CD4-positive, alpha-beta memory T cell (primary cell): ENCODE results near the gene GRM4. TPM values are rescaled to one million over a fixed set of nuclear protein-coding genes. Genes with fewer than 3 reads are reported as not detected.

ENCODE experiments used
- CTCF ChIA-PET: fragments of 350-600 bp; sonication (Branson Sonifier 250); formaldehyde crosslinking; loops from one replicate; lab custom pipeline; 2021; ENCODE audit warnings: inconsistent platforms; ENCODE audit not compliant: partially characterized antibody; lab: Charles Lee
- POLR2A ChIA-PET: fragments of 350-600 bp; sonication (Branson Sonifier 250); formaldehyde crosslinking; loops from one replicate; lab custom pipeline; 2021; ENCODE audit not compliant: partially characterized antibody; lab: Charles Lee
- DNase-seq, 5 donors: peaks; one replicate each; pipeline versions ENCODE4 v3.0.0 to v3.0.0-alpha.2; 2020 to 2022; ENCODE audit warnings: mixed read lengths in 1 of 5
- H3K27ac ChIP-seq: one replicate; pipeline ENCODE4 v1.7.0; 2013; ENCODE audit warnings: low read depth, low read length
- H3K27me3 ChIP-seq: 2 replicates; pipeline ENCODE4 v1.7.0; 2013; ENCODE audit warnings: mild to moderate bottlenecking, low read length, moderate library complexity; ENCODE audit not compliant: insufficient read depth
- H3K36me3 ChIP-seq: 2 replicates; pipeline ENCODE4 v1.7.0; 2013; ENCODE audit warnings: mild to moderate bottlenecking, low read length, moderate library complexity; ENCODE audit not compliant: insufficient read depth
- H3K4me1 ChIP-seq: 2 replicates; pipeline ENCODE4 v1.7.0; 2013; ENCODE audit warnings: mild to moderate bottlenecking, low read length, moderate library complexity; ENCODE audit not compliant: insufficient read depth
- H3K4me3 ChIP-seq, 2 donors: one replicate each; pipeline ENCODE4 v1.7.0; 2013; ENCODE audit warnings: low read length in 2 of 2, mild to moderate bottlenecking in 1 of 2
- H3K9me3 ChIP-seq, 2 donors: one replicate each; pipeline ENCODE4 v1.7.0; 2013; ENCODE audit warnings: low read length in 2 of 2, control low read depth in 1 of 2; ENCODE audit not compliant: control insufficient read depth in 1 of 2
- H3K27ac Mint-ChIP-seq, 7 donors: one replicate each; pipeline ENCODE4 v1.8.0; 2020 to 2021; ENCODE audit warnings: mixed read lengths in 7 of 7, mild to moderate bottlenecking in 6 of 7, inconsistent platforms in 3 of 7, moderate library complexity in 3 of 7
- H3K27me3 Mint-ChIP-seq, 2 donors: one replicate each; pipeline ENCODE4 v1.8.0; 2020 to 2021; ENCODE audit warnings: mixed read lengths in 2 of 2
- H3K36me3 Mint-ChIP-seq, 2 donors: one replicate each; pipeline ENCODE4 v1.8.0; 2020 to 2021; ENCODE audit warnings: mixed read lengths in 2 of 2, inconsistent platforms in 1 of 2, mild to moderate bottlenecking in 1 of 2
- H3K4me1 Mint-ChIP-seq, 4 donors: one replicate each; pipeline ENCODE4 v1.8.0; 2020 to 2021; ENCODE audit warnings: mixed read lengths in 4 of 4, mild to moderate bottlenecking in 1 of 4
- H3K4me3 Mint-ChIP-seq, 8 donors: one replicate each; pipeline ENCODE4 v1.8.0; 2020 to 2021; ENCODE audit warnings: mixed read lengths in 8 of 8, mild to moderate bottlenecking in 7 of 8, moderate library complexity in 6 of 8, inconsistent platforms in 3 of 8
- H3K9me3 Mint-ChIP-seq, 8 donors: one replicate each; pipeline ENCODE4 v1.8.0; 2020 to 2021; ENCODE audit warnings: mixed read lengths in 8 of 8, mild to moderate bottlenecking in 5 of 8, inconsistent platforms in 3 of 8, moderate library complexity in 1 of 8
- intact Hi-C: fragments of 100-400 bp; cut with micrococcal nuclease; formaldehyde crosslinking; loops from one replicate; pipeline ENCODE4 v1.15.1; 2023
- polyA plus RNA-seq, 2 donors: library from polyadenylated mRNA; unstranded; fragments of 300-500 nt; fragmentation: Illumina TruSeq; gene quantifications; one replicate each; pipeline ENCODE4 v1.2.3, GENCODE V29; 2021
- total RNA-seq, 2 experiments: library from RNA; stranded (reverse); gene quantifications; one replicate each; pipeline ENCODE4 v1.2.3, GENCODE V29; 2021

The GRM4 gene
- total and polyA plus RNA-seq, 4 experiments from 2014 or later = 0.09 TPM; not detected in 3

DNA sequence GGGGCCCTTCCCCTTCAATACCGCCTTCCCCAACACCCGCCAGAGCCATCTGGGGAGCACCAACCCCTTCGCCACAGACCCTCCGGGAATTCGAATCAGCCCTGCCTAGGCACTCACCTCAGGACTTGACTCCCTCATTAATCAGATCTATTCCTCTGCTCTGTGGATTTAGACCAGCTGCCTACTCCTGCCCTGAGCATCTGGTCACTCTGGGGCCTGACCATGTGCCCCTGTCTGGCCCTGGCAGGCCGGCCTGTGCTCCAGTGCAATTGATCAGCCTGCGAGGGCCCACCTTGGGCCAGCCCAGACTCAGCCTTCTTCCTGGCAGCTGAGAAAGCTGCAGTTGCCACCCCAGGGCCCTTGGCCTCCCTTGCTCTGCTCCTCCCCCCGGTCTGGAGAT, 46.0 kb downstream of the GRM4 start:
- intact Hi-C loops = no loop called here
- Mint-ChIP-seq H3K27me3 (peaks cover 14 to 17% of the 10 kb centered on the region in 2 donors), H3K4me3 (no peak overlapping the region), H3K4me1 (no peaks in the 10 kb centered on the region), H3K27ac (no peak overlapping the region), H3K9me3 (peaks cover 0 to 2% (median 0%) of the 10 kb centered on the region in 8 donors), H3K36me3 (no peaks in the 10 kb centered on the region)
- no peaks in the 10 kb centered on the region for H3K36me3 ChIP-seq
- no peaks in the 10 kb centered on the region for H3K27me3 ChIP-seq
- CTCF ChIA-PET = no interaction called here
- H3K4me3 ChIP-seq = no peak overlapping the region
- no peak for DNase-seq
- H3K4me1 ChIP-seq = no peaks in the 10 kb centered on the region
- POLR2A ChIA-PET = interaction anchor here (0.6 kb wide), 1 partner anchor 10 kb away, joined by 3 read pairs; no protein-coding TSS in a partner anchor
- no peaks in the 10 kb centered on the region for H3K9me3 ChIP-seq
- H3K27ac ChIP-seq = no peak overlapping the region

DNA sequence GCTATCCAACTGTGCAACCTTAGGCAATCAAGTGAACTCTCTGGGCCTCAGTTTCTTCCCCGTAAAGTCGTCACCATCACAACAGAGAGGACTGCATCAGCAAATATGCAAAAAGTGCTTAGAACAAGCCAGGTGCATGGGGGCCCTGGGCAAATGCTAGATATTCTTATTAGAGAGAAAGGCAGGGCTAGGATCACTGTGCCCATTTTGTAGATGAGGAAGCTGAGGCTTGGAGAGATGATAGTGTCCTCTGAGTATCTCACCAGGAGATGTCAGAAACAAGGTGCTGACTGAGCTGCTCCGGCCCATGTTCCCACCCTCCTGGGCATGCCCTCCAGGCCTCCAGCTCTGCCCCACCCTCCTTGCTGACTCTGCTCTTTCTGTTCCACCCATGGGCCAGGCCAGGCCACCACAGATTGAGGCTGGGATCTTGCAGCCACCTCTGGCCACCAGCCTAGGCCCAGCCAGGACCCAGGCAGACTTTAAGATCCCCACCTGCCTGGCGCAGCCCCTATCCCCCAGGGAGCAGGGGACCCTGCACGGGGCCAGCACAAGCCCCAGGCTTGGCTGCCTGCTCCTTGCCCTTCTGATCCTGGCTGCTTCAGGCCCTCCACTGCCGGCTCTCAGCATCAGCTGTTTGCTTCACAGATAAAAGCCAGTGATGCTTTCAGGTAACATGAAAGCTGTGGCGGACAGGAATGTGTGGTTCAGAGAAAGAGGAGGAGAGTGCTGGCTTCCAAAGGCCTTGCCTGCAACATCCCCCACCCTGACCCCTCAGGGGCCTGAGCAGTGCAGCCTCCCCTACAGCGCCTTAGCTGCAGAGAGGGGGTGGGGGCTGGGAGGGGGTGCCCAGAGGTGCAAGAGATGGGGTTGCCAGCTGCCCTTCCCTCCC, 47.6 kb downstream of the GRM4 start:
- no peak overlapping the region for H3K27ac Mint-ChIP-seq

DNA sequence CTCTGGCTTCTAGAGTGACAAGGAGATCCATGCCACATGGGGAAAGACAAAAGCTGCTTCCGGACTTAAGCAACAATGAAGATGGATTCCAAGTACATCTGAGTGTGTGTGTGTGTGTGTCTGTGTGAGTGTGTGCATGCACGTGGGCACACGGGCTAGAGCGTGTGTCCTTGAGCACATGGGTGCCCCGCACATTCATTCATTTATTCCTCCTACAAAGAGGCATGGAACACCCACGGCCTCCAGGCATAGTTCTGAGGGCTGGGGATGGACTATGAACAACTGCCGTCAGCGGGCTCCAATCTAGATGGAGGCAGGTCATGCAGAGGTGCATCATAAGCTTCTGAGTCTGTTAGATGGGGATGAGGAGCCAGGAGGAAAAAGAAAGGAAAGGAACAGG, 49.1 kb downstream of the GRM4 start:
- ChIA-PET CTCF (no interaction called here), POLR2A (no interaction called here)
- Histone ChIP-seq H3K9me3 (no peaks in the 10 kb centered on the region), H3K4me1 (no peaks in the 10 kb centered on the region), H3K27ac (no peak overlapping the region), H3K4me3 (no peak overlapping the region), H3K27me3 (no peaks in the 10 kb centered on the region), H3K36me3 (no peaks in the 10 kb centered on the region)
- Mint-ChIP-seq H3K4me1 (no peaks in the 10 kb centered on the region), H3K9me3 (peaks cover 0 to 2% (median 0%) of the 10 kb centered on the region in 8 donors), H3K27me3 (peaks cover 18 to 29% of the 10 kb centered on the region in 2 donors), H3K36me3 (no peaks in the 10 kb centered on the region), H3K27ac (no peak overlapping the region), H3K4me3 (no peak overlapping the region)
- no peak for DNase-seq
- intact Hi-C loops = no loop called here

More for the DNA sequence above, 47.6 kb downstream of the GRM4 start:
- no peaks in the 10 kb centered on the region for H3K36me3 Mint-ChIP-seq
- no peak overlapping the region for H3K4me3 Mint-ChIP-seq
- H3K27me3 ChIP-seq = no peaks in the 10 kb centered on the region
- CTCF ChIA-PET = no interaction called here
- no peaks in the 10 kb centered on the region for H3K36me3 ChIP-seq
- intact Hi-C loops = no loop called here
- no peak overlapping the region for H3K4me3 ChIP-seq
- H3K27ac ChIP-seq = no peak overlapping the region
- H3K27me3 Mint-ChIP-seq = peaks cover 15 to 26% of the 10 kb centered on the region in 2 donors
- DNase-seq = no peak
- peaks cover 0 to 2% (median 0%) of the 10 kb centered on the region in 8 donors for H3K9me3 Mint-ChIP-seq
- POLR2A ChIA-PET = no interaction called here
- H3K9me3 ChIP-seq = no peaks in the 10 kb centered on the region
- H3K4me1 ChIP-seq = no peaks in the 10 kb centered on the region
- H3K4me1 Mint-ChIP-seq = no peaks in the 10 kb centered on the region

DNA sequence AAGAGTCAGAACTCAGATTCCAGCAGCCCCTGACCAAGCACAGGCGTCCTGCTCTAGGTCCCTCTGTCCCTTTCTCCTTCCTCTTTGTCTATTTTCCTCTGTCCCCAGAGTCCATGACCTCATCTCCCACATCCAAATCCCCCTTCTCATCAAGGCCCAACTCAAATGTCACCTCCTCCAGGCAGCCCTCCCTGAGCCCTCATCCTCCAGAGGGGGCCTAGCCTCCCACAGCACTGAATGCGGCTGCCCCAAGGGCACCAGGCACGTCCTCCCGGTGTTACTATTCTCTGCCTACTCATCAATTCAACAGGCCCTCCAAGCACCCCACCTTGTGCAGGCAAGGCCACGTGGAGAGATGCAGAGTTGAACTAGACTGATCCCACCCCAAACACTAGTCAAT, 49.7 kb downstream of the GRM4 start:
- intact Hi-C loops = no loop called here
- DNase-seq = no peak
- H3K27ac ChIP-seq = no peak overlapping the region
- no peaks in the 10 kb centered on the region for H3K27me3 ChIP-seq
- no peaks in the 10 kb centered on the region for H3K36me3 ChIP-seq
- Mint-ChIP-seq H3K27ac (no peak overlapping the region), H3K9me3 (peaks cover 0 to 2% (median 0%) of the 10 kb centered on the region in 8 donors), H3K27me3 (peaks cover 18 to 29% of the 10 kb centered on the region in 2 donors), H3K4me3 (no peak overlapping the region), H3K4me1 (no peaks in the 10 kb centered on the region), H3K36me3 (no peaks in the 10 kb centered on the region)
- ChIA-PET POLR2A (no interaction called here), CTCF (no interaction called here)
- H3K4me1 ChIP-seq = no peaks in the 10 kb centered on the region
- no peaks in the 10 kb centered on the region for H3K9me3 ChIP-seq
- no peak overlapping the region for H3K4me3 ChIP-seq

DNA sequence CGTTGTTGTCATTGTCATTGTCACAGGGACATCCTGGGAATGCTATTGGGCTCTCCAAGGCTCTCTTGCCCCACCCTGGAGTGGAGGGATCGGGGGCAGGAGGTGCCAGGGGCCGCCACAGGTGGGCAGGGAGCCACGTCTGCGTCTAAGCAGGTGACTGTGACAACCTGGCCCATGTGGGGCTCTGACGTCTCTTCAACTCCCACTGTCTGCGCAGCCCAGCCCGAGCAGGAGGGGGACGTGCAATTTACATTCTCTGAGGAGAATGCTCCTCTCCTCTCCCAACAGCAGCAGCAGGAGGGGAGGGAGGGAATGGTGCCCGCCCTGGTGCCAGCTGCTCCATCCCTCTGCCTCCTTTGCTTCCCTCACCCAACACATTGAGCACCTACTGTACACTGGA, 50.1 kb downstream of the GRM4 start:
- Histone ChIP-seq H3K27ac (no peak overlapping the region), H3K27me3 (no peaks in the 10 kb centered on the region), H3K4me1 (no peaks in the 10 kb centered on the region), H3K4me3 (no peak overlapping the region), H3K36me3 (no peaks in the 10 kb centered on the region), H3K9me3 (no peaks in the 10 kb centered on the region)
- Mint-ChIP-seq H3K27ac (no peak overlapping the region), H3K9me3 (peaks cover 0 to 2% (median 0%) of the 10 kb centered on the region in 8 donors), H3K4me3 (no peak overlapping the region), H3K36me3 (no peaks in the 10 kb centered on the region), H3K4me1 (no peaks in the 10 kb centered on the region), H3K27me3 (peaks cover 18 to 29% of the 10 kb centered on the region in 2 donors)
- CTCF ChIA-PET = no interaction called here
- POLR2A ChIA-PET = no interaction called here
- no peak for DNase-seq
- intact Hi-C loops = no loop called here

DNA sequence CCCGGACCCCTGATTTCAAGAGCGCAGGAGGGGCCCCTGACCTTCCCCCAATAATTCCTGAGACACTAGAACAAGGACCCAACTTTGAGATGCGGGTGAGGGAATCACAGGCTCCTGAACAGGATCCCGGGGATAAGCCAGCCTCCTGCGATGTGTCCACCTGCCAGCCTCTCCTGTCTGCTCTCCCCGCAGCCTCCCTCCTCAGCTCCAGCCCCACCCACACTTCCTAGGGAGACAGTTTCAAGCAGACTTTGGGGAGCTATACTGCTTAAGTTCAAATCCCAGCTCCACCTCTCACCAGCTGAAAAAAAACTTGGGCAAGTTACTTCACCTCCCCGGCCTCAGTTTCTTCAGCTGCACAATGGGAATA, 50.8 kb downstream of the GRM4 start:
- Mint-ChIP-seq H3K27me3 (peaks cover 18 to 29% of the 10 kb centered on the region in 2 donors), H3K4me3 (no peak overlapping the region), H3K27ac (no peak overlapping the region), H3K9me3 (peaks cover 0 to 2% (median 0%) of the 10 kb centered on the region in 8 donors), H3K4me1 (no peaks in the 10 kb centered on the region), H3K36me3 (no peaks in the 10 kb centered on the region)
- no peaks in the 10 kb centered on the region for H3K9me3 ChIP-seq
- H3K27me3 ChIP-seq = no peaks in the 10 kb centered on the region
- no peaks in the 10 kb centered on the region for H3K4me1 ChIP-seq
- H3K27ac ChIP-seq = no peak overlapping the region
- ChIA-PET POLR2A (no interaction called here), CTCF (no interaction called here)
- no peaks in the 10 kb centered on the region for H3K36me3 ChIP-seq
- no peak overlapping the region for H3K4me3 ChIP-seq
- DNase-seq = peak in 1 of 5 donors; percentile 22
- intact Hi-C loops = no loop called here

DNA sequence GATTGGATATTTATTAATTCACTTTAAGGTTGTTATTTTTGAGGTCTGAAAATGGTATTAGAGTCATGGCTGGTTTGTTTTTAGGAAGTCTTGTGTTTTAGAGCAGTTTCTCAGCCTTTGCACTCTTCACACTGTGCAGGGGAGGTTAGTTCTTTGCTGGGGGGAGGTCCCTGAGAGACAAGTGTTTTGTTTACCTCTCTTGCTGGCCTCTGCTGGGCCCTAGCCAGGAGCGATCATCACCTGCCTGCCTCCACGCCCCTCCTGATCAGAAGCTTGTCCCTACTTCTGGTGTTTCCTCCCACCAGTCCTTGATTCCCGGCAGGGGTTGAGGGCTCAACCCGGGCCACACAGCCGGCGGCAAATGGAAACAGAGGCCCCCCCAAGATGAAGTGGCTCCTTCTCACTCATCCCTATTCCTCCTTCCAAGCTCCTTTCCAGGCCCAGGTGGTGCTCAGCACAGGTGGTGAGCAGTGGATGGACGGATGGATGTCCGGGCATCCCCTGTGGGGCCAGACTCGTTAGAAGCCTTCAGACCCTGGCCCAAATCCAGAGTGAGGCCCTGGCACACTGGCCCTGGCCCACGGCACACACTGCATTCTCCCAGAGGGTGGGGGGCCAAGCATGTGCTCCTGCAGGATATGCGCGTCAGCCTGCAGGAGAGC, 51.3 kb downstream of the GRM4 start:
- CTCF ChIA-PET = no interaction called here
- Histone ChIP-seq H3K4me1 (no peaks in the 10 kb centered on the region), H3K4me3 (no peak overlapping the region), H3K36me3 (no peaks in the 10 kb centered on the region), H3K27ac (no peak overlapping the region), H3K27me3 (no peaks in the 10 kb centered on the region), H3K9me3 (no peaks in the 10 kb centered on the region)
- Mint-ChIP-seq H3K27ac (no peak overlapping the region), H3K27me3 (peaks cover 18 to 29% of the 10 kb centered on the region in 2 donors), H3K4me3 (no peak overlapping the region), H3K36me3 (no peaks in the 10 kb centered on the region), H3K4me1 (no peaks in the 10 kb centered on the region), H3K9me3 (peaks cover 0 to 2% (median 0%) of the 10 kb centered on the region in 8 donors)
- intact Hi-C loops = no loop called here
- POLR2A ChIA-PET = no interaction called here
- DNase-seq = peak in 1 of 5 donors; percentile 23
